Measurements from ENCODE around the gene PTAR1.

The PTAR1 gene

GRCh38 chr9:69731348-69731747, 28.5 kb downstream of the PTAR1 start:
- Histone ChIP-seq H3K4me3 (no peak overlapping the region), H3K9me3 (no peaks in the 10 kb centered on the region; the same call in 1 of the 2 replicates), H3K27me3 (no peaks in the 10 kb centered on the region), H3K9ac (no peak overlapping the region), H3K4me1 (no peaks in the 10 kb centered on the region), H3K27ac (no peak overlapping the region), H3K4me2 (no peak overlapping the region), H4K20me1 (no peaks in the 10 kb centered on the region), H3K36me3 (peaks cover 71% of the 10 kb centered on the region)
- no peak for TF ChIP-seq Cebpa-rat (IDR thresholded peaks at IDR 0.05)

- Histone ChIP-seq H3K4me1 (no peaks in the 10 kb centered on the region), H3K9me3 (peaks cover 35% of the 10 kb centered on the region), H3K27me3 (no peaks in the 10 kb centered on the region), H3K36me3 (peaks cover 90% of the 10 kb centered on the region), H3K9ac (no peak overlapping the region), H3K4me3 (no peak overlapping the region), H4K20me1 (no peaks in the 10 kb centered on the region), H3K4me2 (no peak overlapping the region), H3K27ac (no peak overlapping the region)
- no peak for TF ChIP-seq Cebpa-rat (IDR thresholded peaks at IDR 0.05)
Measured at GRCh38 chr9:69719983-69720382, 39.8 kb downstream of the PTAR1 start.

DNA sequence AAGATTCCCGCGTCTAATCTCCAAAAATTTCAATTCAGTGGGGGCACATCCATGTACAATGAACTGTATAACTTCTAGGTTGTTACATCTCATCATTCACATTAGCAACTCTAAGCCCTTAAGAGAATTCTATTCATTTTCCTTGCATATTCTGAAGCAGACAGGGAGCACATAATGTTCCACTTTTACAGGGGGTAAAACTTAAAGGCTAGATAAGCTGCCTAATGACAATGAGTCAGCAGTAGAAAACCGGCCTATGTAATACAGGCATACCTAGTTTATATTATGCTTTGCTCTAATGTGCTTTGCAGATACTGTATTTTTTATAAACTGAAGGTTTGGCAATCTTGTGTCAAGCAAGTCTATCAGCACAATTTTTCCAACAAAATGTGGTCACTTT, 40.4 kb downstream of the PTAR1 start:
- no peak for TF ChIP-seq Cebpa-rat (IDR thresholded peaks at IDR 0.05)
- no peak overlapping the region for H3K27ac ChIP-seq
- no peak overlapping the region for H3K9ac ChIP-seq
- H3K27me3 ChIP-seq = no peaks in the 10 kb centered on the region
- H3K36me3 ChIP-seq = peaks cover 85% of the 10 kb centered on the region
- no peak overlapping the region for H3K4me3 ChIP-seq
- no peak overlapping the region for H3K4me2 ChIP-seq
- no peaks in the 10 kb centered on the region for H4K20me1 ChIP-seq
- peaks cover 35% of the 10 kb centered on the region for H3K9me3 ChIP-seq
- no peaks in the 10 kb centered on the region for H3K4me1 ChIP-seq

GRCh38 chr9:69718218-69718617, 41.6 kb downstream of the PTAR1 start:
- no peak overlapping the region for H3K4me2 ChIP-seq
- no peak overlapping the region for H3K9ac ChIP-seq
- no peak overlapping the region for H3K4me3 ChIP-seq
- H3K27ac ChIP-seq = no peak overlapping the region
- H4K20me1 ChIP-seq = no peaks in the 10 kb centered on the region
- H3K27me3 ChIP-seq = no peaks in the 10 kb centered on the region
- peaks cover 32% of the 10 kb centered on the region for H3K9me3 ChIP-seq
- no peaks in the 10 kb centered on the region for H3K4me1 ChIP-seq
- H3K36me3 ChIP-seq = peaks cover 81% of the 10 kb centered on the region
- no peak for TF ChIP-seq Cebpa-rat (IDR thresholded peaks at IDR 0.05)

GRCh38 chr9:69715825-69716224, 44.0 kb downstream of the PTAR1 start:
- TF ChIP-seq Cebpa-rat (IDR thresholded peaks at IDR 0.05) = no peak
- no peak overlapping the region for H3K27ac ChIP-seq
- H3K36me3 ChIP-seq = peaks cover 72% of the 10 kb centered on the region
- H3K4me1 ChIP-seq = no peaks in the 10 kb centered on the region
- H3K9ac ChIP-seq = no peak overlapping the region
- H3K4me3 ChIP-seq = no peak overlapping the region
- no peaks in the 10 kb centered on the region for H4K20me1 ChIP-seq
- H3K9me3 ChIP-seq = peaks cover 9% of the 10 kb centered on the region
- H3K4me2 ChIP-seq = no peak overlapping the region
- no peaks in the 10 kb centered on the region for H3K27me3 ChIP-seq

GRCh38 chr9:69715096-69715495, 44.7 kb downstream of the PTAR1 start:
- no peaks in the 10 kb centered on the region for H3K27me3 ChIP-seq
- H3K36me3 ChIP-seq = peaks cover 65% of the 10 kb centered on the region
- no peak overlapping the region for H3K27ac ChIP-seq
- no peak overlapping the region for H3K9ac ChIP-seq
- H4K20me1 ChIP-seq = no peaks in the 10 kb centered on the region
- H3K9me3 ChIP-seq = 0 out of 2 replicates have a peak, but pooled peaks cover 2% of the 10 kb centered on the region
- no peak overlapping the region for H3K4me2 ChIP-seq
- no peaks in the 10 kb centered on the region for H3K4me1 ChIP-seq
- TF ChIP-seq Cebpa-rat (IDR thresholded peaks at IDR 0.05) = no peak
- no peak overlapping the region for H3K4me3 ChIP-seq

- TF ChIP-seq Cebpa-rat (IDR thresholded peaks at IDR 0.05) = no peak
- H3K27me3 ChIP-seq = no peaks in the 10 kb centered on the region
- H3K4me1 ChIP-seq = peaks cover 5% of the 10 kb centered on the region; the same call in 1 of the 2 replicates
- no peak overlapping the region for H3K4me3 ChIP-seq
- H3K27ac ChIP-seq = no peak overlapping the region
- H3K9me3 ChIP-seq = peaks cover 84% of the 10 kb centered on the region
- H4K20me1 ChIP-seq = no peaks in the 10 kb centered on the region
- H3K36me3 ChIP-seq = no peaks in the 10 kb centered on the region
- no peak overlapping the region for H3K9ac ChIP-seq
- no peak overlapping the region for H3K4me2 ChIP-seq
Measured at GRCh38 chr9:69697475-69697874, 62.3 kb downstream of the PTAR1 start.

DNA sequence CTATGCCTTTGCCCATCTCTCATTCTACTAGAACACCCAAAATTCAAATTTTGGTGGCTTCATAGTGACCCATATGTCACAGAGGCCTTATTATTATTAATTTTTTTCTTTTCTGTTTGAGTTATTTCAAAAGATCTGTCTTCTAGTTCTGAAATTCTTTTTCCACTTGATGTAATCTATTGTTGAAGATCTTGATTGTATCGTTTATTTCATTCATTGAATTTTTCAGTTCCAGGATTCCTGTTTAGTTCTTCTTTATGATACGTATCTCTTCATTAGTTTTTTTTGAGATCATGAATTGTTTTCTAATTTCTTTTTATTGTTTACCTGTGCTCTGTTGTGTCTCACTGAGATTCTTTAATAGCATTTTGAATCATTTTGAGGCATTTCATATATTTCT, 63.0 kb downstream of the PTAR1 start:
- no peak for TF ChIP-seq Cebpa-rat (IDR thresholded peaks at IDR 0.05)
- Histone ChIP-seq H3K4me1 (peaks cover 12% of the 10 kb centered on the region), H4K20me1 (no peaks in the 10 kb centered on the region), H3K4me3 (no peak overlapping the region), H3K27ac (no peak overlapping the region), H3K27me3 (no peaks in the 10 kb centered on the region), H3K9me3 (peaks cover 82% of the 10 kb centered on the region), H3K9ac (no peak overlapping the region), H3K36me3 (no peaks in the 10 kb centered on the region), H3K4me2 (no peak overlapping the region)

DNA sequence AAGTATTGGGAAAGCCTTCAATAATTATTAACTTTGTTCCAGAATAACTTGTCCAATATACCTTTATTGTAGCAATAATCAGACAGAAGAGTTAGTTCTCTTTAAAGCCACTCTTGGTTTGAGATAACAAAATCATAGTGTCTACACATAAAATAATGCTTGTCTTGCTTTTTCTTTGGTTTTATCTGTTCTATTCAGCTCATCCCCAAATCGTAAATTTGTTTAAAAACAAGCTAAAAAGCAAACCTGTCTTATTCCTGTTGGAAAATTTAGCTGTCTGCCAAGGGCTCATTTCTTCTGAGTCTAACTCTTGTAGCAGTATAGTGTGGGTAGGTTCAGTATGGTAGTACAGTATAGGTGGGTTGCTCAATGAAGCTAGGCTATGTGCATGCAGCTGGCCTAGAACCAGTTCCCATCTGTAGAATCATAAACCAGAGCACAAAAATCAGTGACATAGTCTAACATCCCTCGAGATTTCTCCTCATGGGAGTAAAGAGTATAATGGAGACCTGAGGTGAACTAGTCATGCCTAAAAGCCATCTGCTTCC, 69.7 kb downstream of the PTAR1 start:
- Histone ChIP-seq H3K27me3 (no peaks in the 10 kb centered on the region), H4K20me1 (no peaks in the 10 kb centered on the region), H3K9me3 (peaks cover 31% of the 10 kb centered on the region), H3K4me1 (peaks cover 37% of the 10 kb centered on the region), H3K4me2 (peak overlapping the region; percentile 48), H3K36me3 (no peaks in the 10 kb centered on the region), H3K9ac (no peak overlapping the region), H3K4me3 (no peak overlapping the region), H3K27ac (peak overlapping the region; percentile 28; the same call in 1 of the 2 replicates)
- no peak for TF ChIP-seq Cebpa-rat (IDR thresholded peaks at IDR 0.05)

- H3K9ac ChIP-seq = no peak overlapping the region
- no peak for TF ChIP-seq Cebpa-rat (IDR thresholded peaks at IDR 0.05)
- H3K4me2 ChIP-seq = no peak overlapping the region
Measured at GRCh38 chr9:69683927-69684326, 75.9 kb downstream of the PTAR1 start.

More at GRCh38 chr9:69683927-69684326, 75.9 kb downstream of the PTAR1 start:
- H3K27ac ChIP-seq = no peak overlapping the region
- no peaks in the 10 kb centered on the region for H4K20me1 ChIP-seq
- H3K4me1 ChIP-seq = no peaks in the 10 kb centered on the region
- H3K9me3 ChIP-seq = 0 out of 2 replicates have a peak, but pooled peaks cover 3% of the 10 kb centered on the region
- no peaks in the 10 kb centered on the region for H3K36me3 ChIP-seq
- H3K4me3 ChIP-seq = no peak overlapping the region
- no peaks in the 10 kb centered on the region for H3K27me3 ChIP-seq
